GM18499 (cell line): ENCODE data around the gene ANKH.
"Not testable (repeated sequence)": the region's sequence is repeated elsewhere in the genome, so short reads cannot be mapped to it uniquely, and the experiment has no call there.

Experiments
- ATAC-seq: cut with Tn5 transposase; IDR thresholded peaks from one replicate; pipeline ENCODE4 v1.9.1; 2021; ENCODE audit warnings: moderate number of reproducible peaks; ENCODE audit not compliant: insufficient read depth, unreplicated experiment

ANKH gene

GRCh38 chr5:14884062-14884612, 12.6 kb upstream of the ANKH start:
- no peak for ATAC-seq

GRCh38 chr5:14882658-14883580, 11.3 kb upstream of the ANKH start:
- ATAC-seq, result no peak

DNA sequence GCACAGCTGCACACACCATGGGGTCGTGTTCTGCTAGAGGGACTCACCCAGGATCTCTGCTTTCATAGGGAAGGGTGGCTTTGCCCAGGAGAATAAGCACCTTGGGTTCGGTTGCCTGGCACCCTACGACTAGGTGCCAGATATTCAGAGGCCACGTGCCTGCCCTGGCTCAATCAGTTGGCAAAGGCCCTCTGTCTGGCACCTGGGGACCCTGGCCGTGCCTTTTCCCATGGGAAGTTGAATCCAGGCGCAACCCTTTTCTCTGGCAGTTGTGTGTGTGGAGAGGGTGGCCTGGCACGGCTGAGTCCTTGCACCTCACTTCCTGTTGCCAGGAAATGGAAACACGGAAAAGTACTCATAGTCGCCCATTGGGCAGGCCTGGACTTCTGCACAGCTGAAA, 10.2 kb upstream of the ANKH start:
- ATAC-seq, result no peak

- no peak for ATAC-seq
Measured at GRCh38 chr5:14880688-14881087, 9.1 kb upstream of the ANKH start.

DNA sequence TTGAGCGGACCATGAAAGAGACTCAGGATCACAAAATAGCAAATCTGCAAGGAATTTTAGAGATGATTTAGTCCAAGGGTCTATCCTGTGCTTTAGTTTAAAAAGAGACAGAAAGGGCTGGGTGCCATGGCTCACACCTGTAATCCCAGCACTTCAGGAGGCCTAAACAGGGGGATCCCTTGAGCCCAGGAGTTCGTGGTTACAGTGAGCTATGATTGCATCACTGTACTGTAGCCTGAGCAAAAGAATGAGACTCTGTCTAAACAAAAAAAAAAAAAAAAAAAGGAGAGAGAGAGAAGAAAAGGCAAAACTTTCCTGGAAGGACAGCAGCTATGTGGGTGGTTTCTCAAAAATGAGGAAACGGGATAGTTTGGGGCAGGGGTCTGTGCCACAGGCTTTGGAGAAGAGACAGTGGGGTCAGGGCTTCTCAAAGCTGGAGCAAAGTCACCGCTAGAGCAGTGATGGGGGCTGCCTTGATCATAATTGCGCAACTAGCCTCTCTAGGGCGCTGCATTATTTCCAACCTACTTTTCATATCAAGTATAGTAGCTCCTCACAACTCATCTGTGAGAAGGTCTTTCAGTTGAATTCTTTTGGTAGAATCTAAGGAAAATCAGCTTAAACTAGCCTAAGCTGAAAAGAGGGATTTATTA, 8.5 kb upstream of the ANKH start:
- no peak for ATAC-seq

DNA sequence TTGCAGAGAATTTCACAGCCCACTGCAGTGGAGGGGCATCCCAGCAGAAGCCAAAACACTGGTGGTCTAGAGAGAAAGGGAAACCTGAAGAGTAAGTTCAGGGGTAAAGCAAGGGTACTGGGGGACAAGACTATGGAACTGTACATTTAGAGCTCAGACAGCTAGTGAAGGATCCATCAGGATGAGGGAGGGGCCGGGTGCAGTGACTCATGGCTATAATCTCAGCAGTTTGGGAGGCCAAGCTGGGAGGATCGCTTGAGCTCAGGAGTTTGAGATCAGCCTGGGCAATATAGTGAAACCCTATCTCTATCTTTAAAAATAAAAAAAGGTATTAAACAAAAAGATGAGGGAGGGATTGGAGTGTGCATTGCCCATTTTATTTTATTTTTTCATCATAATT, 7.8 kb upstream of the ANKH start:
- no peak for ATAC-seq

GRCh38 chr5:14878192-14878591, 6.6 kb upstream of the ANKH start:
- not testable (repeated sequence) for ATAC-seq

GRCh38 chr5:14876095-14876494, 4.5 kb upstream of the ANKH start:
- ATAC-seq, result no peak

GRCh38 chr5:14873790-14874189, 2.2 kb upstream of the ANKH start:
- no peak for ATAC-seq

DNA sequence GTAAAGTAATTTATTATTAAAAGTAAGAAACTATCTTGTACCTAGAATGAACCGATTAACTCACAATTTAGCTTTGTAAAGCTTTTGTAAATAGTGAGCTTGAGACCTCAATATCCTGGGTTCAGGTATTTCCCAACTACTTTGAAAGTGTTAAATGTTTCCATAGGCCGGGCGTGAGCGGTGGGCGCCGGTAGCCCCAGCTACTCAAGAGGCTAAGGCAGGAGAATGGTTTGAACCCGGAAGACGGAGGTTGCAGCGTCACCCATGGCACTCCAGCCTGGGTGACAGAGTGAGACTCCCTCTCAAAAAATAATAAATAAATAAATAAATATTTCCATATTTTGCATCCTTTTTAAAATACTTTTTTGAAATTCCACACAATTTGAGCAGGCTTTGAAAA, 1.5 kb upstream of the ANKH start:
- ATAC-seq, result no peak

DNA sequence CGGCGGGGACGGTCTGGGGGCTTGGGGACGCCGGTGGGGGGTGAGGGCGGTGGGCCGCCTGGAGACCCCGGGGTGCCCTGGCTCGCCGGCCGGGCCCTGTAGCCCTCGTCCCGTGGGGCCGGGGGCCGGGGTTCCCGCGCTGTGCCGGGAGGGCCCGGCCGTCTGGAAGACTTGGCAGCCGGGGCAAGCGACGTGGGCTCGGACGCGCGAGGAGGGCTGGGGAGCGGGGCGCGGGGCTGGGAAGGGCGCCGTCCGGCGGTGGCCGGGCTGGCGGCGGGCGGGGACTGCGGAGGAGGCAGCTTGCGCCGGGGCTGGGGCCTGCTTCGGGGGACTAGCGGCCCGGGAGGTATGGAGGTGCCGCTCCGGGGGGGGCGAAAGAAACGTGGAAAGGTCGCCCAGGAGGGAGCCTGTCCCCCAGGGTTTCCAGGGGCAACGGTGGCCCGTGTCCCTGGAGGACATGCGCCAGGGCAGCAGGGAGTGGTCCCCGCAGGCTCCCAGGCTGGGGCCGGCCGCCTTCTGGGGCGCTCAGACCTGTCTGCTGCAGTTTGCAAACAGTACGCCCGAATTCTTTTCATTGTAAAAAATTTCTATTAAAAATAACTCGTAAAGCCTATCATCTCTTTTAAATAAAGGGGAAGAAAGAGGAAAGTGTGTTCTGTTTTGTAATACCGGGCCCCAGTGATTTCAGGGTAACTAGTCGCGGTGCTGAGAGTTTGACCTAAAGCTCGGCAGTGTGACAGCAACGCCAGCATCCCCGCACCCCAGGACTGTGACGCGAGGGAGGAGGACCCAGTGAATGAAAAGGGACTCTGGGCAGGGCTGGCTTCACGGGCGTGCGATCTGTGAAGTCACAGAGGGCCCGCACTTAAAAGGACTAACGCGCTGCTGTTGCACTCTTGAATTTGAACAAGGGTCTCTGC, 752 bp upstream of the ANKH start:
- peak; percentile 30 for ATAC-seq

DNA sequence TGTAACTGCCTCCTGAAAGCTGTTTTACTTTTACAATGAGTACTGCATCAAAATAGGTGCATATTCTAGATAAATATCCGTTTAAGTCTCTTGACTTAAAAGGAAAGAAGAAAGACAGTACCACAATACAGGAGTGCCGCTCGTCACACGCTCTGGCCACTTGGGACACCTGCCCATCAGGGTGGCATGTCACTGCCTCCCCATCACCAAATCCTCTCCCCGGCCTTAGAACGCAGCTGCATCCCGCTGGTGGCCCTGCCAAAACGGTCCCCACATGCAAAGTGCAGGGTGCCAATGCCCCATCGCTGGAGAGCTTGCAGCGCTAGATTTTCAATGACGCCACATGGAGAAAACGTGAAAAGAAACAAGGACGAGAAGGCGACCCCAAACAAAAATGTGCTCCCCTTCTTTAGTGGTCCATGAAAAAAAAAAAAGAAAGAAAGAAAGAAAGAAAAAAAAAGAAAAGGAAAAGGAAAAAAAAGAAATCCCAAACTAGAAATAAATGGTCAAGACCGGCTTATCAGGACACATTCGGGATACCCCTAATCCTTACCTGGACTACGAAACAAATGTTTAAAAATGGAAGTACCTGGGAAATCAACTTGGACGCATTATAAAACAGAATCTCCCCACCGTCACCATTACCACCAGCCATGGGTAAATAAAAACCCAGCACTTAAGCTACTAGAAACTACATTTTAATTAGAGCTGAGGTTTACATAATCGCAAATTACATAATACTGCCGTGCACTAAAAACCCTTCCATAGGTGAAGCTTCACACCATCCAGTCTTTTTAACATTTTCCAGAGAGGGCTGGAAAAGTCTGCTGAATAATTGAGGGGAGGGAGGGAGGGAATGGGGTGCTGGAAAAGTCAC, 1.0 kb downstream of the ANKH start:
- ATAC-seq, result no peak

DNA sequence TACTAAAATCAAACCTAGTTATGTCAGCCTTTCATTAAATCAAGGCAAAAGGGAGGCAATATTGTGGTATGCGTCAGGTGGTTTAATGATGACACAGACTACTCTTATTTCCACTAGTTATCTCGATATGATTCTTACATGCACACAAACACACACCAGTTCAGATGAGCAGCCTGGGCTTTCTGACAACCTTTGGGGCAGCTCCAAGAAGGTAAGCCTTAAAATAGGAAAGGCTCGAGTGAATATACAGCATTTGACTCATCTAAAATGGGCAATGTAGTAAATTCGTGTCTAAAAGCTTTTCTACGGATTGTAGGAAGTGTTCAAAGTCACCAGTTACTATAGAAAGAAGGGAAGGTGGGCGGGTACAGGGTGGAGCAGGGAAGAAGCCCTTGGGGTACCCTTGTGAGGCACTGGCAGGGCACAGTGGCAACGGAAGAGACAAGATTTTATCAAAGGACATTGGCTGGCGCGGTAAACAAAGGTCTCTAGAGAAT, 1.9 kb downstream of the ANKH start:
- ATAC-seq, result no peak

GRCh38 chr5:14869233-14869632, 2.3 kb downstream of the ANKH start:
- no peak for ATAC-seq

DNA sequence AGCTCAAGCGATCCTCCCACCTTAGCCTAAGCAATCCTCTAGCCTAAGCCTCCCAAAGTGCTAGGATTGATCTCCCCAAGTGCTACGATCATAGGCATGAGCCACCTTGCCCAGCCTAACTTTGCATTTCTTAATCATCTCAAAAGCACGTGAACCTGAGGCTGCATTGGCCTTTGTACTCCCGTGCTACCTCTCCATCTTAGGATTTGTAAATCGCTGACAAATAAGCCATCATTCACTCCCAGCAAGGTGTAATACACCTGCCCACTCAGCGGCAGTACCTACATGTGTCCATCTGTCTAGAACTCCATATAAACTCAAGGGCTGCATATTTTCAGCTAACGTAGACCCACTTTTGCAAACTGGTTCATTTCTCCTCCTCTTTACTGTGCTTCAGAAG, 2.8 kb downstream of the ANKH start:
- ATAC-seq, result no peak

GRCh38 chr5:14864181-14864812, 7.3 kb downstream of the ANKH start:
- ATAC-seq, result no peak

DNA sequence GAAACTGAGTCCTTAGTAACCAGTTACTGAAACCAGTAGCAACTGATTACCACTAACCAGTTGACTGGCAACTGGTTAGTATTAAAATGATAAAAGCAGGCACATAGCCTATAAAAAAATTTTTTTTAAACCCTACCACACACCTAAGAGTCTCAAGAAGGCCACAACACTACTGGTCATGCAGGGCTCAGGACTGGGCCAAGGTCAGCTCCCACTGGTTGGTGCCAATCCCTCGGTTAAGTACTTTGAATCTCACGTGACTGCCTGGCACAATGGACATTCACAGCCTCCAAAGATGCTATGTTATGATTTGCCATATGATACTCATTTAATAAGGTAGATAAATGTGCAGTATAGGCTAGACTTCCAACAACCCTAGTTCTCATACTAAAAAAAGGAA, 8.5 kb downstream of the ANKH start:
- ATAC-seq, result no peak

GRCh38 chr5:14861123-14861765, 10.3 kb downstream of the ANKH start:
- ATAC-seq, result no peak
